Measurements from ENCODE around the gene NFRKB.

The NFRKB gene

GRCh38 chr11:129922674-129923073 lies 27.3 kb upstream of the NFRKB start:
- TF ChIP-seq, protein P1, sequence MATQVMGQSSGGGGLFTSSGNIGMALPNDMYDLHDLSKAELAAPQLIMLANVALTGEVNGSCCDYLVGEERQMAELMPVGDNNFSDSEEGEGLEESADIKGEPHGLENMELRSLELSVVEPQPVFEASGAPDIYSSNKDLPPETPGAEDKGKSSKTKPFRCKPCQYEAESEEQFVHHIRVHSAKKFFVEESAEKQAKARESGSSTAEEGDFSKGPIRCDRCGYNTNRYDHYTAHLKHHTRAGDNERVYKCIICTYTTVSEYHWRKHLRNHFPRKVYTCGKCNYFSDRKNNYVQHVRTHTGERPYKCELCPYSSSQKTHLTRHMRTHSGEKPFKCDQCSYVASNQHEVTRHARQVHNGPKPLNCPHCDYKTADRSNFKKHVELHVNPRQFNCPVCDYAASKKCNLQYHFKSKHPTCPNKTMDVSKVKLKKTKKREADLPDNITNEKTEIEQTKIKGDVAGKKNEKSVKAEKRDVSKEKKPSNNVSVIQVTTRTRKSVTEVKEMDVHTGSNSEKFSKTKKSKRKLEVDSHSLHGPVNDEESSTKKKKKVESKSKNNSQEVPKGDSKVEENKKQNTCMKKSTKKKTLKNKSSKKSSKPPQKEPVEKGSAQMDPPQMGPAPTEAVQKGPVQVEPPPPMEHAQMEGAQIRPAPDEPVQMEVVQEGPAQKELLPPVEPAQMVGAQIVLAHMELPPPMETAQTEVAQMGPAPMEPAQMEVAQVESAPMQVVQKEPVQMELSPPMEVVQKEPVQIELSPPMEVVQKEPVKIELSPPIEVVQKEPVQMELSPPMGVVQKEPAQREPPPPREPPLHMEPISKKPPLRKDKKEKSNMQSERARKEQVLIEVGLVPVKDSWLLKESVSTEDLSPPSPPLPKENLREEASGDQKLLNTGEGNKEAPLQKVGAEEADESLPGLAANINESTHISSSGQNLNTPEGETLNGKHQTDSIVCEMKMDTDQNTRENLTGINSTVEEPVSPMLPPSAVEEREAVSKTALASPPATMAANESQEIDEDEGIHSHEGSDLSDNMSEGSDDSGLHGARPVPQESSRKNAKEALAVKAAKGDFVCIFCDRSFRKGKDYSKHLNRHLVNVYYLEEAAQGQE (IDR thresholded peaks at IDR 0.05; ENCODE audit: insufficient replicate concordance, low read depth): no peak
- TF ChIP-seq GABPA (IDR thresholded peaks at IDR 0.05; ENCODE audit: low read depth) (no peak), SPI1 (IDR thresholded peaks at IDR 0.05; ENCODE audit: borderline replicate concordance, low read depth) (no peak)
- TF ChIP-seq, protein P2, sequence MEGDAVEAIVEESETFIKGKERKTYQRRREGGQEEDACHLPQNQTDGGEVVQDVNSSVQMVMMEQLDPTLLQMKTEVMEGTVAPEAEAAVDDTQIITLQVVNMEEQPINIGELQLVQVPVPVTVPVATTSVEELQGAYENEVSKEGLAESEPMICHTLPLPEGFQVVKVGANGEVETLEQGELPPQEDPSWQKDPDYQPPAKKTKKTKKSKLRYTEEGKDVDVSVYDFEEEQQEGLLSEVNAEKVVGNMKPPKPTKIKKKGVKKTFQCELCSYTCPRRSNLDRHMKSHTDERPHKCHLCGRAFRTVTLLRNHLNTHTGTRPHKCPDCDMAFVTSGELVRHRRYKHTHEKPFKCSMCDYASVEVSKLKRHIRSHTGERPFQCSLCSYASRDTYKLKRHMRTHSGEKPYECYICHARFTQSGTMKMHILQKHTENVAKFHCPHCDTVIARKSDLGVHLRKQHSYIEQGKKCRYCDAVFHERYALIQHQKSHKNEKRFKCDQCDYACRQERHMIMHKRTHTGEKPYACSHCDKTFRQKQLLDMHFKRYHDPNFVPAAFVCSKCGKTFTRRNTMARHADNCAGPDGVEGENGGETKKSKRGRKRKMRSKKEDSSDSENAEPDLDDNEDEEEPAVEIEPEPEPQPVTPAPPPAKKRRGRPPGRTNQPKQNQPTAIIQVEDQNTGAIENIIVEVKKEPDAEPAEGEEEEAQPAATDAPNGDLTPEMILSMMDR (IDR thresholded peaks at IDR 0.05; ENCODE audit: insufficient read depth, low read length): no peak
- no peak overlapping the region for H3K27ac ChIP-seq (replicated peaks)
- no peak for DNase-seq (ENCODE audit: low read depth in 1 of 2, low spot score in 1 of 2)
- no peaks in the 10 kb centered on the region for H3K27me3 ChIP-seq (ENCODE audit: insufficient read depth, poor library complexity, severe bottlenecking)
- H3K4me3 ChIP-seq (replicated peaks; ENCODE audit: insufficient read depth, low read length): no peak overlapping the region

DNA sequence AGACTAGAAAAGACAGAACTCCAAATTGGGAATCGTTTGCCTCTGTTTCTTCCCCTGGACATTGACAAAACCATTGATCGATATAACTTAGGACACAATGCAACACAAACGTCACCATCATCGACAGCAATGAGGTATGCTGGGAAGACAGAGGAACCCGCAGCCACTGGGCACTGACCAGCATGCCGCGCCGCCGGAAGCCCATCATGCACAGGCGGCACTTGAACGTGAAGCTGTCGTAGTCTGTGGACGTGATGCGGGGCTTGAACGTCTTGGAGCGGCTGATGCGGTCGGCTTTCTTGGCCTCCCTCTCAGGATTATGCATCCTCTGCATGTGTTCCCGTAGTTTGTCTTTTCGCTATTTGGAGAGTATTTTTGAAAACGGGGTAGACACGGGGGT lies 23.0 kb upstream of the NFRKB start:
- no peak overlapping the region for H3K4me3 ChIP-seq (replicated peaks; ENCODE audit: insufficient read depth, low read length)
- no peak overlapping the region for H3K27ac ChIP-seq (replicated peaks)
- TF ChIP-seq SPI1 (IDR thresholded peaks at IDR 0.05; ENCODE audit: borderline replicate concordance, low read depth) (no peak), GABPA (IDR thresholded peaks at IDR 0.05; ENCODE audit: low read depth) (no peak), POLR2AphosphoS5 (IDR thresholded peaks at IDR 0.05; ENCODE audit: low read depth) (no peak)
- TF ChIP-seq, protein P1 (IDR thresholded peaks at IDR 0.05; ENCODE audit: insufficient replicate concordance, low read depth): no peak
- TF ChIP-seq, protein P2 (IDR thresholded peaks at IDR 0.05; ENCODE audit: insufficient read depth, low read length): no peak
- H3K27me3 ChIP-seq (ENCODE audit: insufficient read depth, poor library complexity, severe bottlenecking): no peaks in the 10 kb centered on the region
- no peak for DNase-seq (ENCODE audit: low read depth in 1 of 2, low spot score in 1 of 2)

GRCh38 chr11:129917231-129917630 lies 21.9 kb upstream of the NFRKB start:
- Histone ChIP-seq H3K4me3 (replicated peaks; ENCODE audit: insufficient read depth, low read length) (no peak overlapping the region), H3K27me3 (ENCODE audit: insufficient read depth, poor library complexity, severe bottlenecking) (no peaks in the 10 kb centered on the region), H3K27ac (replicated peaks) (no peak overlapping the region)
- TF ChIP-seq POLR2AphosphoS5 (IDR thresholded peaks at IDR 0.05; ENCODE audit: low read depth): no peak
- TF ChIP-seq SPI1 (IDR thresholded peaks at IDR 0.05; ENCODE audit: borderline replicate concordance, low read depth): no peak
- TF ChIP-seq, protein P2 (IDR thresholded peaks at IDR 0.05; ENCODE audit: insufficient read depth, low read length): no peak
- TF ChIP-seq GABPA (IDR thresholded peaks at IDR 0.05; ENCODE audit: low read depth): no peak
- TF ChIP-seq, protein P1 (IDR thresholded peaks at IDR 0.05; ENCODE audit: insufficient replicate concordance, low read depth): no peak
- no peak for DNase-seq (ENCODE audit: low read depth in 1 of 2, low spot score in 1 of 2)
